Tibial nerve (tissue), 4 donors: ENCODE results near the gene BAIAP2.

Experiments
- CTCF ChIP-seq, 5 experiments: fragments of 200-600 bp in 3 of 5; fragments of 450-650 bp in 2 of 5; sonication (generic) in 3 of 5; IDR thresholded peaks; one replicate each; pipeline ENCODE4 v1.5.1; 2016 to 2019; ENCODE audit warnings: antibody characterized with exemption in 5 of 5, mild to moderate bottlenecking in 3 of 5, moderate library complexity in 2 of 5
- EP300 ChIP-seq, 2 donors: sonication (generic); formaldehyde crosslinking; IDR thresholded peaks; one replicate each; pipeline ENCODE4 v1.6.1; 2017; ENCODE audit warnings: antibody characterized with exemption in 2 of 2, mild to moderate bottlenecking in 1 of 2
- POLR2A ChIP-seq, 2 donors: fragments of 450-650 bp; IDR thresholded peaks; one replicate each; pipeline ENCODE4 v1.6.1; 2017; ENCODE audit warnings: antibody characterized with exemption in 2 of 2, mild to moderate bottlenecking in 2 of 2, moderate library complexity in 2 of 2

- TF ChIP-seq CTCF (IDR thresholded peaks at IDR 0.05) (no peak), POLR2A (IDR thresholded peaks at IDR 0.05) (no peak), EP300 (IDR thresholded peaks at IDR 0.05) (no peak)
Observed at GRCh38 chr17:81020443-81020766, 14.5 kb upstream of the BAIAP2 start.
